ENCODE results near the gene FUZ.
A peak's percentile ranks its signal among the peaks of the same experiment; 100 is the strongest.

Gene FUZ

GRCh38 chr19:49805822-49806619 lies 7.1 kb downstream of the FUZ start:
- DNase-seq (ENCODE audit: low read depth), result no peak

- DNase-seq (ENCODE audit: low read depth), result no peak
These were observed 9.6 kb downstream of the FUZ start for GRCh38 chr19:49803529-49803856.

GRCh38 chr19:49802836-49803528 lies 10.1 kb downstream of the FUZ start:
- DNase-seq (ENCODE audit: low read depth), result no peak

GRCh38 chr19:49801966-49802661 lies 11.0 kb downstream of the FUZ start:
- DNase-seq (ENCODE audit: low read depth), result no peak

- DNase-seq (ENCODE audit: low read depth), result no peak
These were observed 11.6 kb downstream of the FUZ start for GRCh38 chr19:49801401-49801888.

- no peak for DNase-seq (ENCODE audit: low read depth)
These were observed 12.3 kb downstream of the FUZ start for GRCh38 chr19:49800771-49801170.

- DNase-seq (ENCODE audit: low read depth), result no peak
These were observed 13.2 kb downstream of the FUZ start for GRCh38 chr19:49799798-49800376.

- no peak for DNase-seq (ENCODE audit: low read depth)
These were observed 13.8 kb downstream of the FUZ start for GRCh38 chr19:49799271-49799797.

- DNase-seq (ENCODE audit: low read depth), result no peak
These were observed 14.5 kb downstream of the FUZ start for GRCh38 chr19:49798574-49798973.

GRCh38 chr19:49795615-49796014 lies 17.5 kb downstream of the FUZ start:
- no peak for DNase-seq (ENCODE audit: low read depth)

GRCh38 chr19:49793561-49793840 lies 19.6 kb downstream of the FUZ start:
- DNase-seq (ENCODE audit: low read depth), result no peak

GRCh38 chr19:49792829-49793560 lies 20.1 kb downstream of the FUZ start:
- no peak for DNase-seq (ENCODE audit: low read depth)

GRCh38 chr19:49791776-49792445 lies 21.2 kb downstream of the FUZ start:
- no peak for DNase-seq (ENCODE audit: low read depth)

- no peak for DNase-seq (ENCODE audit: low read depth)
These were observed 22.2 kb downstream of the FUZ start for GRCh38 chr19:49790866-49791265.

- no peak for DNase-seq (ENCODE audit: low read depth)
These were observed 24.2 kb downstream of the FUZ start for GRCh38 chr19:49788857-49789256.

- DNase-seq (ENCODE audit: low read depth), result no peak
These were observed 25.3 kb downstream of the FUZ start for GRCh38 chr19:49787746-49788145.

GRCh38 chr19:49786376-49786820 lies 26.7 kb downstream of the FUZ start:
- peak; percentile 43 for DNase-seq (ENCODE audit: low read depth)

- no peak for DNase-seq (ENCODE audit: low read depth)
These were observed 30.6 kb downstream of the FUZ start for GRCh38 chr19:49782515-49782914.

GRCh38 chr19:49781394-49781793 lies 31.7 kb downstream of the FUZ start:
- DNase-seq (ENCODE audit: low read depth), result no peak

- DNase-seq (ENCODE audit: low read depth), result no peak
These were observed 32.2 kb downstream of the FUZ start for GRCh38 chr19:49780861-49781260.

All from GM04503 (cell line).